DOHH2 (cell line): ENCODE results near the gene KIF5B.

ENCODE experiments used
- H3F3A ChIP-seq: fragments of 200-600 bp; sonication (generic), shearing (Covaris generic); 2 replicates; pipeline ENCODE4 v1.6.0; 2016; ENCODE audit warnings: antibody characterized with exemption, mild to moderate bottlenecking; ENCODE audit not compliant: control insufficient read depth, insufficient read depth
- H3K27ac ChIP-seq: fragments of 200-600 bp; sonication (generic); 2 replicates; pipeline ENCODE4 v1.5.1; 2014; ENCODE audit warnings: low read depth, mild to moderate bottlenecking, low read length, moderate library complexity
- H3K27me3 ChIP-seq: fragments of 200-600 bp; sonication (generic); 2 replicates; pipeline ENCODE4 v1.6.1; 2014; ENCODE audit warnings: mild to moderate bottlenecking, low read length, mixed read lengths; ENCODE audit not compliant: control insufficient read depth
- H3K36me3 ChIP-seq: fragments of 200-600 bp; sonication (generic); 2 replicates; pipeline ENCODE4 v1.6.1; 2014; ENCODE audit warnings: mild to moderate bottlenecking, low read length, moderate library complexity, mixed read lengths; ENCODE audit not compliant: control insufficient read depth
- H3K4me1 ChIP-seq: fragments of 200-600 bp; sonication (generic); 2 replicates; pipeline ENCODE4 v1.6.1; 2014; ENCODE audit warnings: mild to moderate bottlenecking, low read length, mixed read lengths; ENCODE audit not compliant: control insufficient read depth
- H3K4me2 ChIP-seq: fragments of 200-600 bp; sonication (generic); 2 replicates; pipeline ENCODE4 v1.6.0; 2014; ENCODE audit warnings: mild to moderate bottlenecking, low read length, moderate library complexity
- H3K4me3 ChIP-seq: fragments of 200-600 bp; sonication (generic); 2 replicates; pipeline ENCODE4 v1.5.1; 2014; ENCODE audit warnings: mild to moderate bottlenecking, low read length, mixed read lengths
- H3K79me2 ChIP-seq: fragments of 200-600 bp; sonication (generic); 2 replicates; pipeline ENCODE4 v1.6.1; 2014; ENCODE audit warnings: mild to moderate bottlenecking, low read length, mixed read lengths; ENCODE audit not compliant: control insufficient read depth
- H3K9me2 ChIP-seq: fragments of 200-600 bp; sonication (generic); replicated peaks from 2 replicates; pipeline ENCODE4 v1.6.1; 2014; ENCODE audit warnings: mild to moderate bottlenecking, low read length, mixed read lengths; ENCODE audit not compliant: control insufficient read depth
- H3K9me3 ChIP-seq: fragments of 200-600 bp; sonication (generic); 2 replicates; pipeline ENCODE4 v1.6.1; 2014; ENCODE audit warnings: antibody characterized with exemption, low read length, mixed read lengths; ENCODE audit not compliant: control insufficient read depth, insufficient read depth
- H4K20me1 ChIP-seq: fragments of 200-600 bp; sonication (generic); 2 replicates; pipeline ENCODE4 v1.6.0; 2014; ENCODE audit warnings: low read depth, mild to moderate bottlenecking, antibody characterized with exemption, low read length, moderate library complexity; ENCODE audit not compliant: control insufficient read depth, insufficient read depth
- CTCF ChIP-seq: fragments of 200-600 bp; sonication (generic); IDR thresholded peaks from one replicate; pipeline ENCODE4 v1.5.1; 2014; ENCODE audit warnings: antibody characterized with exemption, mild to moderate bottlenecking, low read depth, low read length; ENCODE audit not compliant: poor library complexity, severe bottlenecking
- EZH2phosphoT487 ChIP-seq: fragments of 200-600 bp; sonication (generic); IDR thresholded peaks from 2 replicates; pipeline ENCODE4 v1.6.1; 2017; ENCODE audit warnings: borderline replicate concordance, mild to moderate bottlenecking, antibody characterized with exemption, low read length, moderate library complexity, mixed read lengths

The KIF5B gene

GRCh38 chr10:32077896-32078485 lies 21.8 kb upstream of the KIF5B start:
- Histone ChIP-seq H3K4me3 (no peak overlapping the region), H3K4me2 (no peak overlapping the region), H3F3A (no peaks in the 10 kb centered on the region), H3K36me3 (no peaks in the 10 kb centered on the region), H3K9me3 (no peaks in the 10 kb centered on the region), H3K27ac (no peak overlapping the region), H3K4me1 (no peaks in the 10 kb centered on the region), H4K20me1 (no peaks in the 10 kb centered on the region), H3K27me3 (peaks cover 3% of the 10 kb centered on the region; the same call in 1 of the 2 replicates), H3K9me2 (no peaks in the 10 kb centered on the region), H3K79me2 (no peaks in the 10 kb centered on the region)
- no peak for TF ChIP-seq EZH2phosphoT487
- TF ChIP-seq CTCF, result no peak

DNA sequence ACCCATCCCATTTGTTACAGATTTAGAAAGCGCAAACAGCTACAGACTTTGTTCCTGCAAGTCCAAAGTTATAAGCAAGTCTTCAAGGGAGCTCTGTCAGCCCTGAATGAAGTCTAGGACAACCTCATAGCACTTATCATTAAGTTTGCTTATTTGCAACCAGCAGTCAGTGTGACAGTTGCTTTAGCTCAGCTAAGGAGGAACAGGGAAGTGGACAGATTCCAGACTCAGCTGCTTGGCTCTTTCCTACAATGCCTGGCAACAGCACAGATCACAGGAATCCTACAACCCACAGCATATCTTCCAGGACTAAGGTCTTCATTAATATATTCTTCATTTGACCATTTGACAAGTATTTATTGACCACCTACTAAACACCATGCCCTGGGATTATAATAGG lies 17.4 kb upstream of the KIF5B start:
- TF ChIP-seq CTCF, result no peak
- TF ChIP-seq EZH2phosphoT487, result no peak
- Histone ChIP-seq H3K36me3 (no peaks in the 10 kb centered on the region), H3K27me3 (peaks cover 4% of the 10 kb centered on the region; the same call in 1 of the 2 replicates), H3K79me2 (no peaks in the 10 kb centered on the region), H3K4me3 (no peak overlapping the region), H3K4me1 (no peaks in the 10 kb centered on the region), H3K4me2 (no peak overlapping the region), H3K9me2 (no peaks in the 10 kb centered on the region), H4K20me1 (no peaks in the 10 kb centered on the region), H3F3A (no peaks in the 10 kb centered on the region), H3K27ac (no peak overlapping the region), H3K9me3 (no peaks in the 10 kb centered on the region)

GRCh38 chr10:32073128-32073527 lies 16.9 kb upstream of the KIF5B start:
- H3K36me3 ChIP-seq, result no peaks in the 10 kb centered on the region
- no peak overlapping the region for H3K4me2 ChIP-seq
- no peaks in the 10 kb centered on the region for H3F3A ChIP-seq
- H3K4me3 ChIP-seq, result no peak overlapping the region
- H3K79me2 ChIP-seq, result no peaks in the 10 kb centered on the region
- TF ChIP-seq EZH2phosphoT487 (no peak), CTCF (no peak)
- no peaks in the 10 kb centered on the region for H4K20me1 ChIP-seq
- H3K9me2 ChIP-seq, result no peaks in the 10 kb centered on the region
- no peak overlapping the region for H3K27ac ChIP-seq
- no peaks in the 10 kb centered on the region for H3K4me1 ChIP-seq
- H3K27me3 ChIP-seq, result peaks cover 4% of the 10 kb centered on the region; the same call in 1 of the 2 replicates
- H3K9me3 ChIP-seq, result no peaks in the 10 kb centered on the region
